SK-N-SH treated with all-trans-retinoic acid at 6 μM for 48 hours (cell line): ENCODE measurements around the gene ST3GAL3.
A peak's percentile ranks its signal among the peaks of the same experiment; 100 is the strongest.

Source experiments
- ATAC-seq: fragments of 200-7000 bp; cut with Tn5 transposase; 3 replicates; pipeline ENCODE4 v1.9.1; 2020; ENCODE audit warnings: mild to moderate bottlenecking, moderate library complexity
- BACH2 ChIP-seq: fragments of 250-450 bp; sonication (Bioruptor Pico); IDR thresholded peaks from 2 replicates; pipeline ENCODE4 v1.9.0; 2021; ENCODE audit warnings: mild to moderate bottlenecking, borderline replicate concordance
- CSDC2 ChIP-seq: fragments of 250-450 bp; sonication (Bioruptor Pico); IDR thresholded peaks from 2 replicates; pipeline ENCODE4 v1.5.0; 2020; ENCODE audit warnings: mild to moderate bottlenecking, moderate library complexity
- ESRRG ChIP-seq: fragments of 250-450 bp; sonication (Bioruptor Pico); IDR thresholded peaks from 2 replicates; pipeline ENCODE4 v1.6.1; 2021; ENCODE audit warnings: mild to moderate bottlenecking
- GLIS3 ChIP-seq: fragments of 250-450 bp; sonication (Bioruptor Pico); IDR thresholded peaks from 2 replicates; pipeline ENCODE4 v1.5.0; 2020; ENCODE audit warnings: mild to moderate bottlenecking, moderate library complexity
- OSR1 ChIP-seq: fragments of 250-450 bp; sonication (Bioruptor Pico); IDR thresholded peaks from 2 replicates; pipeline ENCODE4 v1.8.0; 2022; ENCODE audit warnings: moderate library complexity, mild to moderate bottlenecking, inconsistent platforms
- PPARA ChIP-seq: fragments of 250-450 bp; sonication (Bioruptor Pico); IDR thresholded peaks from 2 replicates; pipeline ENCODE4 v1.5.0; 2020; ENCODE audit warnings: mild to moderate bottlenecking, borderline replicate concordance
- RARB ChIP-seq: fragments of 250-450 bp; sonication (Bioruptor Pico); IDR thresholded peaks from 2 replicates; pipeline ENCODE4 v1.8.0; 2021; ENCODE audit warnings: mild to moderate bottlenecking, moderate library complexity
- TCF4 ChIP-seq: fragments of 250-450 bp; sonication (Bioruptor Pico); IDR thresholded peaks from 2 replicates; pipeline ENCODE4 v1.8.0; 2021; ENCODE audit warnings: mild to moderate bottlenecking, moderate library complexity, borderline replicate concordance
- TOX ChIP-seq: fragments of 250-450 bp; sonication (Bioruptor Pico); IDR thresholded peaks from 2 replicates; pipeline ENCODE4 v1.8.0; 2021; ENCODE audit warnings: mild to moderate bottlenecking, moderate library complexity, borderline replicate concordance
- ZFP3 ChIP-seq: fragments of 250-450 bp; sonication (Bioruptor Pico); IDR thresholded peaks from 2 replicates; pipeline ENCODE4 v1.5.0; 2020; ENCODE audit warnings: mild to moderate bottlenecking, moderate library complexity
- ZFP30 ChIP-seq: fragments of 450-650 bp; formaldehyde crosslinking; IDR thresholded peaks from 2 replicates; pipeline ENCODE4 v1.5.0; 2022; ENCODE audit warnings: mild to moderate bottlenecking, moderate library complexity
- ZNF565 ChIP-seq: fragments of 450-650 bp; formaldehyde crosslinking; conservative IDR thresholded peaks from 2 replicates; pipeline ENCODE4 v1.5.0; 2020; ENCODE audit warnings: low read depth, mild to moderate bottlenecking, moderate library complexity
- ZNF70 ChIP-seq: fragments of 450-650 bp; formaldehyde crosslinking; IDR thresholded peaks from 2 replicates; pipeline ENCODE4 v1.5.0; 2020; ENCODE audit warnings: mild to moderate bottlenecking, moderate library complexity
- ZNF8 ChIP-seq: fragments of 450-650 bp; formaldehyde crosslinking; IDR thresholded peaks from 2 replicates; pipeline ENCODE4 v1.5.0; 2020; ENCODE audit warnings: mild to moderate bottlenecking, moderate library complexity
- TF ChIP-seq, protein P1 (sequence below): fragments of 250-450 bp; sonication (Bioruptor Pico); IDR thresholded peaks from 2 replicates; pipeline ENCODE4 v1.8.0; 2021; ENCODE audit warnings: low read depth, mild to moderate bottlenecking, moderate library complexity, borderline replicate concordance
- TF ChIP-seq, protein P2 (sequence below): fragments of 250-450 bp; sonication (Bioruptor Pico); IDR thresholded peaks from 2 replicates; pipeline ENCODE4 v1.5.1; 2021; ENCODE audit warnings: mild to moderate bottlenecking, moderate library complexity
- TF ChIP-seq, protein P3 (sequence below): fragments of 250-450 bp; sonication (Bioruptor Pico); IDR thresholded peaks from 2 replicates; pipeline ENCODE4 v1.8.0; 2020; ENCODE audit warnings: mild to moderate bottlenecking, moderate library complexity, borderline replicate concordance
- TF ChIP-seq, protein P4 (sequence below): fragments of 250-450 bp; sonication (Bioruptor Pico); IDR thresholded peaks from 2 replicates; pipeline ENCODE4 v1.5.0; 2020; ENCODE audit warnings: mild to moderate bottlenecking, moderate library complexity

Gene ST3GAL3

DNA sequence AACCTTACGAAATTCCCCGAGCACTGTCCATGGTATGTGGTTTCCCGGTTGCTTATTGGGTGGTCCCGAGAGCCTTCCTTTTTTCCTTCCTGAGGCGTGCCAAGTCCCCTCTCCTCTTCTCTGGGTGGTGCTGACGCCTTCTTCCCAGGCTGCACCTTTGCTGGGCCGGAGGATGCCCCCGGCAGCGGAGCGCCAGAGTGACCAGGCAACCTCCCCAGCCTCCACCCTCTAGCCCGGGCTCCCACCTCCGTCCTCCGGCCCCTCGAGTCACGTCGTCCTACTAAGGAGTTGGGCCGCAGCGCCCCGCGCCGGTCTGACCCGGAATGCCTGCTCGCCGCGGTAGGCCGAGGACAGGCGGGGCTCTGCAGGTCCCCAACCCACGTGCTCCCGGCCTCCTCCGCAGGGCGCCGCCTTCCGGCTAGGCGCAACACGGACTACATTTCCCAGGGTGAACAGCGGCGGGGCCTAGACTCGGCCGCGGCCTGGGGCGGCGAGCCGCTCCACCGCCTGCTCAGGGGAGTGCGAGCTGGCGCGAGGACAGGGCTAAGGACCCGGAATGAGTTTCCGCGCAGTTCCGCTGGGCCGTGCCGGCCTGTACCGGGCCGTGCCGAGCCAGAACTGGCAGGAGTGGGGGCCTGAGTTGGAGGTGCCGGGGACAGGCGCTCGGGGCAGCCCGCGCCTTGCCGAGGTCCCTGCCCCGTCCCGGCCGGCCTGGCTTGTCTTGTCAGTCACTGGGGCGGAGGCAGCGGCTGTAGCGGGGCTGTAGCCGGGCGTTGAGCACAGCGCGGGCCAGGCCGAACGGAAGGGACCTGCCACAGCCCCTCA is 239.1 kb downstream of the ST3GAL3 start, which contains the start of gene IPO13:
Gene IPO13 (plus strand): TSS at position 715 of the 825 bp plus-strand sequence. CDS start 651 bp downstream, outside the sequence.
- peak; percentile 71; the same call in 1 of the 2 replicates for TF ChIP-seq ZFP3 (CRISPR knock-in tag)
- TF ChIP-seq CSDC2 = no peak
- TF ChIP-seq, all 23 proteins: peak for 1
- peak; percentile 97 for ATAC-seq

DNA sequence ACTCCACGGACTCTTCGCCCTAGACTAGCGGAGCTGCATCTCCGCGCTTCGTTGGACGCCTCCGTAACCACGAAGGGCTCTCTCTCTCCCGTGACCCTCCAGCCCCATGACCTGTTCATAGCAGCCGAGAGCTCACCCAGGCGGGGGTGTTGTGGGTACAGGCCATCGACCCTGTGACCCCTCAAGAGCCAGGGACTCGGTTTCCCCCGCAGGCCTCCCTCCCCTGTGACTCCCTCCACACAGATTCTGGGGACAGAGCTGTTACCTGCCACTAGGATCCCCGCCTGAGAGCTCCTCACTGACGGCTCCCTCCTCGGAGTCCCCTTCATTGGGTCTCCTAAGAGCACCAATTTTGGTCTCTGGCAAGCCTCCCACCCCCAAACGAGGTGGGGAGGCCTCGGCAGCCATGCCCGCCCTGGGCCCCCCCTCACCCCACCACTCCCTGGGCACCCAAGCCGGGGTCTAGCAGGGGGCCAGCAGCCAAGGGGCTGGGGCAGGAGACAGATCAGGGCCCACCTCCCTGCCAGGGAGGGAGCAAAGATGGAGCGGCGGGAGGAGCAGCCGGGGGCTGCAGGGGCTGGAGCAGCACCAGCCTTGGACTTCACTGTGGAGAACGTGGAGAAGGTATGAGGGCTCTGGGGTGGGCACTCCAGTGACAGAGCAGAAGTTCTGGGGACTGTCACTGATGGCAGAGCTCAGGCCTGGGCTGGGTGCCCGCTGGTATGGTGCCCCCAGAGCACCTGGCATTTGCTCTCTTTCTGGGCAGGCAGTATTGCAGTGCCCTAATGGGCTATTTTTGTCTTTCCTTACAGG is 239.9 kb downstream of the ST3GAL3 start:
- TF ChIP-seq ZNF8 = no peak
- no peak for TF ChIP-seq ESRRG
- no peak for TF ChIP-seq BACH2 (CRISPR knock-in tag)
- no peak for TF ChIP-seq GLIS3
- ATAC-seq = peak; percentile 2; the same call in 2 of the 3 replicates

DNA sequence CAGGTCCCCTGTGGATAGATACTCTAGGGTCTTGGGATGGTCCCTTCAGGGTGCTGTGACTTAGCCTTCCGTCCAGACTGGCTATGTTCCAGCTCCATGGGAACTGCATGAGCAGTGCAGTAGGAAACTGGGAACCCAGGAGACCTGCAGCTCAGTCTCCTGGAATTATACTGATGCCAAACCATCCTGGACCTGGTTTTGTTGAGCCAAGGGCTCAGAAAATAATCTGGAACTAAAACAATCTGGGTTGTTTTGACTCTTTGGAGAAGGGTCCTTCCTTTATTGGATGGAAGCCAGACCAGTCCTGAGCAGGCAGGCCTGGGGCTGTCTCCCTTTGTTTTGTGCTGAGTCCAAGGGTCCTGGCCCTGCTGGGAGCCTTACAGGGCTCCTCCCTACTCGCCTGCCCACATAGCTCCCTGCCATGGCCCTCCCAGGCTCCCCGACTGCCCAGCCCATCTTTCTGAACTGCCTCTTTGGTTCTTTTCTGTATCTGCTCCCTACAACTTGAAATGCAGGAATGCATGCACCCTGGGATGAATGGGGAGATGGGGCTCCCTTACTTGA is 240.6 kb downstream of the ST3GAL3 start:
- TF ChIP-seq ESRRG = no peak
- TF ChIP-seq TOX = no peak
- no peak for TF ChIP-seq PPARA
- TF ChIP-seq ZNF8 = no peak
- TF ChIP-seq, protein P1, sequence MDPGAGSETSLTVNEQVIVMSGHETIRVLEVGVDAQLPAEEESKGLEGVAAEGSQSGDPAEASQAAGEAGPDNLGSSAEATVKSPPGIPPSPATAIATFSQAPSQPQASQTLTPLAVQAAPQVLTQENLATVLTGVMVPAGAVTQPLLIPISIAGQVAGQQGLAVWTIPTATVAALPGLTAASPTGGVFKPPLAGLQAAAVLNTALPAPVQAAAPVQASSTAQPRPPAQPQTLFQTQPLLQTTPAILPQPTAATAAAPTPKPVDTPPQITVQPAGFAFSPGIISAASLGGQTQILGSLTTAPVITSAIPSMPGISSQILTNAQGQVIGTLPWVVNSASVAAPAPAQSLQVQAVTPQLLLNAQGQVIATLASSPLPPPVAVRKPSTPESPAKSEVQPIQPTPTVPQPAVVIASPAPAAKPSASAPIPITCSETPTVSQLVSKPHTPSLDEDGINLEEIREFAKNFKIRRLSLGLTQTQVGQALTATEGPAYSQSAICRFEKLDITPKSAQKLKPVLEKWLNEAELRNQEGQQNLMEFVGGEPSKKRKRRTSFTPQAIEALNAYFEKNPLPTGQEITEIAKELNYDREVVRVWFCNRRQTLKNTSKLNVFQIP (CRISPR knock-in tag) = no peak
- no peak for TF ChIP-seq CSDC2
- TF ChIP-seq ZNF565 = no peak
- TF ChIP-seq, protein P2, sequence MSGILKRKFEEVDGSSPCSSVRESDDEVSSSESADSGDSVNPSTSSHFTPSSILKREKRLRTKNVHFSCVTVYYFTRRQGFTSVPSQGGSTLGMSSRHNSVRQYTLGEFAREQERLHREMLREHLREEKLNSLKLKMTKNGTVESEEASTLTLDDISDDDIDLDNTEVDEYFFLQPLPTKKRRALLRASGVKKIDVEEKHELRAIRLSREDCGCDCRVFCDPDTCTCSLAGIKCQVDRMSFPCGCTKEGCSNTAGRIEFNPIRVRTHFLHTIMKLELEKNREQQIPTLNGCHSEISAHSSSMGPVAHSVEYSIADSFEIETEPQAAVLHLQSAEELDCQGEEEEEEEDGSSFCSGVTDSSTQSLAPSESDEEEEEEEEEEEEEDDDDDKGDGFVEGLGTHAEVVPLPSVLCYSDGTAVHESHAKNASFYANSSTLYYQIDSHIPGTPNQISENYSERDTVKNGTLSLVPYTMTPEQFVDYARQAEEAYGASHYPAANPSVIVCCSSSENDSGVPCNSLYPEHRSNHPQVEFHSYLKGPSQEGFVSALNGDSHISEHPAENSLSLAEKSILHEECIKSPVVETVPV (CRISPR knock-in tag) = no peak
- no peak for TF ChIP-seq OSR1 (CRISPR knock-in tag)
- TF ChIP-seq, protein P3, sequence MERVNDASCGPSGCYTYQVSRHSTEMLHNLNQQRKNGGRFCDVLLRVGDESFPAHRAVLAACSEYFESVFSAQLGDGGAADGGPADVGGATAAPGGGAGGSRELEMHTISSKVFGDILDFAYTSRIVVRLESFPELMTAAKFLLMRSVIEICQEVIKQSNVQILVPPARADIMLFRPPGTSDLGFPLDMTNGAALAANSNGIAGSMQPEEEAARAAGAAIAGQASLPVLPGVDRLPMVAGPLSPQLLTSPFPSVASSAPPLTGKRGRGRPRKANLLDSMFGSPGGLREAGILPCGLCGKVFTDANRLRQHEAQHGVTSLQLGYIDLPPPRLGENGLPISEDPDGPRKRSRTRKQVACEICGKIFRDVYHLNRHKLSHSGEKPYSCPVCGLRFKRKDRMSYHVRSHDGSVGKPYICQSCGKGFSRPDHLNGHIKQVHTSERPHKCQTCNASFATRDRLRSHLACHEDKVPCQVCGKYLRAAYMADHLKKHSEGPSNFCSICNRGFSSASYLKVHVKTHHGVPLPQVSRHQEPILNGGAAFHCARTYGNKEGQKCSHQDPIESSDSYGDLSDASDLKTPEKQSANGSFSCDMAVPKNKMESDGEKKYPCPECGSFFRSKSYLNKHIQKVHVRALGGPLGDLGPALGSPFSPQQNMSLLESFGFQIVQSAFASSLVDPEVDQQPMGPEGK (CRISPR knock-in tag) = no peak
- TF ChIP-seq, all 23 proteins: peak for 0
- ATAC-seq = no peak

DNA sequence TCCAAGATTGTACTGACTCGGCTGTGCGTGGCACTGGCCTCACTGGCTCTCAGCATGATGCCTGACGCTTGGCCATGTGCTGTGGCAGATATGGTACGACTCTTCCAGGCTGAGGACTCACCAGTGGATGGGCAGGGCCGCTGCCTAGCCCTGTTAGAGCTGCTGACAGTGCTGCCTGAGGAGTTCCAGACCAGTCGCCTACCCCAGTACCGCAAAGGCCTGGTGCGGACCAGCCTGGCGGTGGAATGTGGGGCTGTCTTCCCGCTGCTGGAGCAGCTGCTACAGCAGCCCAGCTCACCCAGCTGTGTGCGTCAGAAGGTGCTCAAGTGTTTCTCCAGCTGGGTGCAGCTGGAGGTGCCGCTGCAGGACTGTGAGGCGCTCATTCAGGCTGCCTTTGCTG is 242.3 kb downstream of the ST3GAL3 start:
- no peak for ATAC-seq
- TF ChIP-seq BACH2 (CRISPR knock-in tag) = no peak
- TF ChIP-seq, protein P2 (CRISPR knock-in tag) = no peak
- no peak for TF ChIP-seq TCF4 (CRISPR knock-in tag)
- TF ChIP-seq ZFP30 (CRISPR knock-in tag) = no peak
- no peak for TF ChIP-seq CSDC2
- TF ChIP-seq ZNF565 = no peak
- no peak for TF ChIP-seq ZNF70 (CRISPR knock-in tag)
- TF ChIP-seq ZFP3 (CRISPR knock-in tag) = no peak
- TF ChIP-seq, protein P3 (CRISPR knock-in tag) = no peak
- no peak for TF ChIP-seq ZNF8
- TF ChIP-seq, protein P1 (CRISPR knock-in tag) = no peak
- TF ChIP-seq, protein P4, sequence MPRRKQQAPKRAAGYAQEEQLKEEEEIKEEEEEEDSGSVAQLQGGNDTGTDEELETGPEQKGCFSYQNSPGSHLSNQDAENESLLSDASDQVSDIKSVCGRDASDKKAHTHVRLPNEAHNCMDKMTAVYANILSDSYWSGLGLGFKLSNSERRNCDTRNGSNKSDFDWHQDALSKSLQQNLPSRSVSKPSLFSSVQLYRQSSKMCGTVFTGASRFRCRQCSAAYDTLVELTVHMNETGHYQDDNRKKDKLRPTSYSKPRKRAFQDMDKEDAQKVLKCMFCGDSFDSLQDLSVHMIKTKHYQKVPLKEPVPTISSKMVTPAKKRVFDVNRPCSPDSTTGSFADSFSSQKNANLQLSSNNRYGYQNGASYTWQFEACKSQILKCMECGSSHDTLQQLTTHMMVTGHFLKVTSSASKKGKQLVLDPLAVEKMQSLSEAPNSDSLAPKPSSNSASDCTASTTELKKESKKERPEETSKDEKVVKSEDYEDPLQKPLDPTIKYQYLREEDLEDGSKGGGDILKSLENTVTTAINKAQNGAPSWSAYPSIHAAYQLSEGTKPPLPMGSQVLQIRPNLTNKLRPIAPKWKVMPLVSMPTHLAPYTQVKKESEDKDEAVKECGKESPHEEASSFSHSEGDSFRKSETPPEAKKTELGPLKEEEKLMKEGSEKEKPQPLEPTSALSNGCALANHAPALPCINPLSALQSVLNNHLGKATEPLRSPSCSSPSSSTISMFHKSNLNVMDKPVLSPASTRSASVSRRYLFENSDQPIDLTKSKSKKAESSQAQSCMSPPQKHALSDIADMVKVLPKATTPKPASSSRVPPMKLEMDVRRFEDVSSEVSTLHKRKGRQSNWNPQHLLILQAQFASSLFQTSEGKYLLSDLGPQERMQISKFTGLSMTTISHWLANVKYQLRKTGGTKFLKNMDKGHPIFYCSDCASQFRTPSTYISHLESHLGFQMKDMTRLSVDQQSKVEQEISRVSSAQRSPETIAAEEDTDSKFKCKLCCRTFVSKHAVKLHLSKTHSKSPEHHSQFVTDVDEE (CRISPR knock-in tag) = no peak
- TF ChIP-seq RARB (CRISPR knock-in tag) = no peak
- no peak for TF ChIP-seq OSR1 (CRISPR knock-in tag)
- no peak for TF ChIP-seq ESRRG
